GM12865 (cell line): Measurements from ENCODE around the gene SPAG8.

Experiments used
- DNase-seq: peaks from one replicate; pipeline ENCODE4 v3.0.0; 2010; ENCODE audit warnings: low read depth
- H3K4me3 ChIP-seq: 2 replicates; pipeline ENCODE4 v1.5.1; 2011; ENCODE audit warnings: mild to moderate bottlenecking, low read depth, low read length, control low read depth
- CTCF ChIP-seq: IDR thresholded peaks from 2 replicates; pipeline ENCODE4 v1.5.1; 2011; ENCODE audit warnings: low read length, control low read depth, low read depth, inconsistent platforms; ENCODE audit not compliant: insufficient read depth; ENCODE audit errors: missing control alignments

The SPAG8 gene

DNA sequence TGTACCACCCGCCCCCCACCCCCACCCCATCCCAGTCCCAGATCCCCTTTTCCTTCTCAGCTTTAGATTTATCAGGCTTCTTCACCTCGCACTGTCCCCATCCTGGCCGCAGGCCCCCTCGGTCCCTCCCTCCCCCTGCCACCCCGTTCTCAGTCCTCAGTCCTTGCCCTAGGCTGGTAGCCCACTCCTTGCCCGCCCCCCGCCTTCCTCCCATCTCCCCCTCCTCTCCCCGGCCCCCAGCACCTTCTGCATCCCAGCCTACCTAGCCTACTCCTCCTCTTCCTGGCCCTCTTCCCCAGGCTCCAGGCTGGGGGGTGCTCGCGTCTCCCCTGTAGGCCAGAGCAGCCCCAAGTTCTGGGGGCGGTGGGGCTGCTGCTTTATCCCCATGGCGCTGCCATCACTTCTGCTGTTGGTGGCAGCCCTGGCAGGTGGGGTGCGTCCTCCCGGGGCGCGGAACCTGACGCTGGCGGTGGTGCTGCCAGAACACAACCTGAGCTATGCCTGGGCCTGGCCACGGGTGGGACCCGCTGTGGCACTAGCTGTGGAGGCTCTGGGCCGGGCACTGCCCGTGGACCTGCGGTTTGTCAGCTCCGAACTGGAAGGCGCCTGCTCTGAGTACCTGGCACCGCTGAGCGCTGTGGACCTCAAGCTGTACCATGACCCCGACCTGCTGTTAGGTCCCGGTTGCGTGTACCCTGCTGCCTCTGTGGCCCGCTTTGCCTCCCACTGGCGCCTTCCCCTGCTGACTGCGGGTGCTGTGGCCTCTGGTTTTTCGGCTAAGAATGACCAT is 19.8 kb downstream of the SPAG8 start:
- no peak for TF ChIP-seq CTCF
- no peak for DNase-seq
- no peak overlapping the region for H3K4me3 ChIP-seq

GRCh38 chr9:35791297-35791921 is 20.7 kb downstream of the SPAG8 start, which contains the start of gene NPR2:
Gene NPR2 (plus strand): TSS chr9:35791591. CDS start chr9:35792409, 818 bp downstream.
- H3K4me3 ChIP-seq, result no peak within 1 kb of the TSS
- TF ChIP-seq CTCF, result no peak
- DNase-seq, result no peak

GRCh38 chr9:35790385-35791296 is 21.4 kb downstream of the SPAG8 start:
- peak; percentile 74 for DNase-seq
- H3K4me3 ChIP-seq, result no peak overlapping the region
- peak; percentile 83 for TF ChIP-seq CTCF

DNA sequence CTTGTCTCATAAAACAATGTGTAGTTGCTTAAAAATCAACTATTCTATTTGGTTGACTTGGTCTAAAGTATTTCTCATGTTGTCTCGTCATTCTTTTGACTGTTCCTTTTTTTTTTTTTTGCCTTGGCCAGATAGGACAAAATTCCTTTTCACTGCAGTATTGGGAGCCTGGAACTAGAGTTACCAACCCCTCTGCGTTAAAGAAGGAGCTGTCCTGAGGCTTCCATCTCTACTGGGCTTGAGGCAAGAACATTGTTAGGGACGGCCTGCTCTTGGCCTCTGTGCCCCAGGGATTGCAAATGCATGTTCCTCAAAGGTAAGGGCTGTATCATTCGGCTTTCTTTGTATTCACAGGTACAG is 22.1 kb downstream of the SPAG8 start:
- H3K4me3 ChIP-seq, result no peak overlapping the region
- no peak for DNase-seq
- no peak for TF ChIP-seq CTCF

DNA sequence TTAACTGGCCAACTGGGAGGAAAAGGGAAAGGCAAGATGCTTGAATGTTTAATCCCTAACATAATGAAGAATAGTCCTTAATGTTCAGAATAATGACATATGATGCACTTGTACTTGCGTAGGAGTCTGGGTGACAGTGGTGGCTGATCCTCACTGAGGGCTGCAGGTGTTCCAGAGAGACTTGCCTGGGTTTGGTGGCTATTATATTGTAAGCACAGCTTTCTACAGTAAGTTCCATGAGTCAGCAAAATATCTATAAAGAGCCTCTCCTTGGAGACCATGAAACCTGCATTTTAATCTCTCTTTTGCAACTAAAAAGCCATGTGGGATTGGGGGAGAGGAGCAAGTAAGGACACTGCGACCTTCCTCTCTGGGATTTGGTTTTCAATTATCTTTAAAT is 22.5 kb downstream of the SPAG8 start:
- TF ChIP-seq CTCF, result no peak
- no peak overlapping the region for H3K4me3 ChIP-seq
- no peak for DNase-seq

DNA sequence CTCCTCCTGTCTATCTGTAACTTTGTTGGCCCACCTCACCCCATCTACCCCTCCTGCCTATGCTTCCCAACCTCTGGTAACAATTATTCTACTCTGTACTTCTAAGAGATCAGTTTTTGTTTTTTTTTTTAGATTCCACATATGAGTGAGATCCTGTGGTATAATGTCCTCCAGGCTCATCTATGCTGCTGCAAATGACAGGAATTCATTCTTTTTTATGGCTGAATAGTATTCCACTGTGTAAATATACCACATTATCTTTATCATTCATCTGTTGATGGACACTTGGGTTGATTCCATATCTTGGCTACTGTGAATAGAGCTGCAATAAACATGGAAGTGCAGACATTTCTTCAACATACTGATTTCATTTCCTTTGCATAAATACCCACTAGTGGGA is 28.6 kb downstream of the SPAG8 start:
- DNase-seq, result no peak
- no peak overlapping the region for H3K4me3 ChIP-seq
- no peak for TF ChIP-seq CTCF
